Mesenchymal stem cell (in vitro differentiated cells and primary cell): Measurements from ENCODE around the gene MGMT.

Source experiments
- DNase-seq: peaks from one replicate; pipeline ENCODE4 v3.0.0-alpha.2; 2013
- H2AFZ ChIP-seq: one replicate; pipeline ENCODE4 v1.6.1; 2013; ENCODE audit warnings: low read depth, mild to moderate bottlenecking, control low read depth, inconsistent platforms, low read length, moderate library complexity
- H2AK5ac ChIP-seq: 2 replicates; pipeline ENCODE4 v1.6.1; 2013; ENCODE audit warnings: low read length, moderate library complexity, mild to moderate bottlenecking, inconsistent platforms; ENCODE audit not compliant: severe bottlenecking
- H2BK120ac ChIP-seq: one replicate; pipeline ENCODE4 v1.6.1; 2013; ENCODE audit warnings: low read depth, mild to moderate bottlenecking, inconsistent platforms, low read length, moderate library complexity
- H2BK12ac ChIP-seq, 2 experiments: one replicate each; pipeline ENCODE4 v1.6.1; 2013; ENCODE audit warnings: inconsistent platforms in 2 of 2, low read length in 2 of 2, mild to moderate bottlenecking in 2 of 2, moderate library complexity in 2 of 2, control low read depth in 1 of 2
- H2BK15ac ChIP-seq: one replicate; pipeline ENCODE4 v1.6.1; 2013; ENCODE audit warnings: mild to moderate bottlenecking, low read depth, inconsistent platforms; ENCODE audit not compliant: poor library complexity, severe bottlenecking
- H2BK5ac ChIP-seq: 2 replicates; pipeline ENCODE4 v1.6.1; 2013; ENCODE audit warnings: low read depth, mild to moderate bottlenecking, low read length, control low read depth, inconsistent platforms; ENCODE audit not compliant: poor library complexity, severe bottlenecking
- H3K14ac ChIP-seq, 2 experiments: one replicate each; pipeline ENCODE4 v1.6.1; 2013; ENCODE audit warnings: inconsistent platforms in 2 of 2, low read length in 2 of 2, control low read depth in 1 of 2, mild to moderate bottlenecking in 1 of 2, moderate library complexity in 1 of 2
- H3K18ac ChIP-seq, 2 experiments: one replicate each; pipeline ENCODE4 v1.6.1; 2013; ENCODE audit warnings: inconsistent platforms in 2 of 2, low read length in 2 of 2, control low read depth in 1 of 2, low read depth in 1 of 2, mild to moderate bottlenecking in 1 of 2
- H3K23ac ChIP-seq, 2 experiments: one replicate each; pipeline ENCODE4 v1.6.1; 2013; ENCODE audit warnings: inconsistent platforms in 2 of 2, low read length in 2 of 2, mild to moderate bottlenecking in 2 of 2, moderate library complexity in 2 of 2, control low read depth in 1 of 2
- H3K27ac ChIP-seq: 2 replicates; pipeline ENCODE4 v1.5.1; 2013; ENCODE audit warnings: mild to moderate bottlenecking, moderate library complexity, low read length, control low read depth, inconsistent platforms; ENCODE audit not compliant: poor library complexity, severe bottlenecking
- H3K27me3 ChIP-seq, 2 experiments: 2 replicates each; pipeline versions ENCODE4 v1.6.1 to v1.7.0; 2013; ENCODE audit warnings: low read length in 2 of 2, mild to moderate bottlenecking in 2 of 2, moderate library complexity in 2 of 2, control low read depth in 1 of 2, inconsistent platforms in 1 of 2; ENCODE audit not compliant: control insufficient read depth in 1 of 2, insufficient read depth in 1 of 2
- H3K36me3 ChIP-seq, 2 experiments: 2 replicates each; pipeline versions ENCODE4 v1.6.1 to v1.7.0; 2013; ENCODE audit warnings: low read length in 2 of 2, control low read depth in 1 of 2, inconsistent platforms in 1 of 2, low read depth in 1 of 2, mild to moderate bottlenecking in 1 of 2; ENCODE audit not compliant: insufficient read depth in 2 of 2, control insufficient read depth in 1 of 2
- H3K4ac ChIP-seq, 2 experiments: one replicate each; pipeline ENCODE4 v1.6.1; 2013; ENCODE audit warnings: inconsistent platforms in 2 of 2, low read length in 2 of 2, mild to moderate bottlenecking in 2 of 2, moderate library complexity in 2 of 2, control low read depth in 1 of 2, low read depth in 1 of 2
- H3K4me1 ChIP-seq: 2 replicates; pipeline ENCODE4 v1.6.1; 2013; ENCODE audit warnings: low read depth, low read length, control low read depth; ENCODE audit not compliant: control insufficient read depth, insufficient read depth
- H3K4me2 ChIP-seq: 2 replicates; pipeline ENCODE4 v1.6.1; 2013; ENCODE audit warnings: low read length, mild to moderate bottlenecking, inconsistent platforms; ENCODE audit not compliant: poor library complexity, severe bottlenecking
- H3K4me3 ChIP-seq, 2 experiments: 2 replicates each; pipeline versions ENCODE4 v1.5.1 to v1.7.0; 2013; ENCODE audit warnings: low read length in 2 of 2, mild to moderate bottlenecking in 2 of 2, control low read depth in 1 of 2, low read depth in 1 of 2; ENCODE audit not compliant: insufficient read depth in 1 of 2
- H3K79me1 ChIP-seq: replicated peaks from 2 replicates; pipeline ENCODE4 v1.6.1; 2013; ENCODE audit warnings: mild to moderate bottlenecking, control low read depth, low read length, inconsistent platforms; ENCODE audit not compliant: poor library complexity, severe bottlenecking
- H3K9ac ChIP-seq: 2 replicates; pipeline ENCODE4 v1.7.0; 2013; ENCODE audit warnings: mild to moderate bottlenecking, low read length, moderate library complexity
- H3K9me3 ChIP-seq: 2 replicates; pipeline ENCODE4 v1.7.0; 2013; ENCODE audit warnings: mild to moderate bottlenecking, low read length; ENCODE audit not compliant: control insufficient read depth
- H4K8ac ChIP-seq: one replicate; pipeline ENCODE4 v1.6.1; 2013; ENCODE audit warnings: inconsistent platforms, mild to moderate bottlenecking, low read length, moderate library complexity
- H4K91ac ChIP-seq: one replicate; pipeline ENCODE4 v1.6.1; 2013; ENCODE audit warnings: mild to moderate bottlenecking, low read length, inconsistent platforms
- WGBS: methylation state at CpG from one replicate; pipeline ENCODE4 v1.1.7; 2013; ENCODE audit warnings: mixed read lengths; 5-methylcytosine and 5-hydroxymethylcytosine counted together

Gene MGMT

DNA sequence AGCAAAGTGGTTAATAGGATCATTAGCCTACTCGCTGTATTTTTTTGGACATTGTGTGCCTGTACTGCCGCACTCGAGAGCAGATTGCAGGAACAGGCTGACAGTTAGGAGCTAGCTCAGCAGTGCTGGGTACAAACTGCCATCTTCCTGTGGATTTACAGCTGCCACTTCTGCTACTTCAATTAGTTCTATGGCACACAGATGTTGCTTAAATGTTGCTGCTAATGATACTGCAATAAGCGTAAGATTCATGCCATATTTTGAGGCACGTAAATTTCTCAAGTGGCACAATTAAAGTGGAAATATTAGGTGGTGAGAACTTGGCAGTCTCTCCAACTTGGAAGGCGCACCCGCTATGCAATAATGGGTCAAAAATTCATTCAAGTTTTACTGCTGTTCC, 325.1 kb downstream of the MGMT start:
- H2BK5ac ChIP-seq: no peak overlapping the region
- H2AK5ac ChIP-seq: no peak overlapping the region
- no peak overlapping the region for H3K9ac ChIP-seq
- no peak overlapping the region for H3K18ac ChIP-seq
- H3K27ac ChIP-seq: no peak overlapping the region
- H2BK120ac ChIP-seq: no peak overlapping the region
- H2BK15ac ChIP-seq: no peak overlapping the region
- H3K14ac ChIP-seq: no peak overlapping the region
- no peak for DNase-seq
- no peaks in the 10 kb centered on the region for H3K4me1 ChIP-seq
- WGBS: 89% methylated on average over 7 of the region's 7 CpGs
- no peak overlapping the region for H3K4me3 ChIP-seq
- H3K36me3 ChIP-seq: no peaks in the 10 kb centered on the region
- no peak overlapping the region for H3K4me2 ChIP-seq
- H4K91ac ChIP-seq: no peak overlapping the region
- no peaks in the 10 kb centered on the region for H3K27me3 ChIP-seq
- H3K9me3 ChIP-seq: no peaks in the 10 kb centered on the region
- H4K8ac ChIP-seq: no peak overlapping the region
- no peak overlapping the region for H3K4ac ChIP-seq
- H2BK12ac ChIP-seq: no peak overlapping the region
- H3K23ac ChIP-seq: no peak overlapping the region
- no peaks in the 10 kb centered on the region for H3K79me1 ChIP-seq
- no peak overlapping the region for H2AFZ ChIP-seq

DNA sequence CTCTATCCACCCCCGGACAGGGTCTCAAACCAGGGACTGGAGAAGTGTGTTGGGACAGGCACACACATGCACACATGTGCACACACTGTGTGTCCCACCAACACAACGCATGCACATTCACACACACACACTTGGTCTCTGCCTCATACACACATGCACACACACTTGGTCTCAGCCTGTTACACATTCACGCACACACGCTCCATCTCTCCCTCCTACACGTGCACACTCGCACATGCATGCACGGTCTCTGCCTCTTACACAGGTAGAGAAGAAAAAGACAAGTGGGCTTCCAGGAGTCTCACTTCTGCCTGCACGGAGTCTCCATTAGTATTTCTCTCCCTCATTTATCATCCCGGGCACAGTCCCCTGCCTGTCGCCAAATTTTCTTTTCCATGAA, 325.8 kb downstream of the MGMT start:
- Histone ChIP-seq H3K36me3 (no peaks in the 10 kb centered on the region), H3K79me1 (no peaks in the 10 kb centered on the region), H3K4me2 (no peak overlapping the region), H2BK5ac (no peak overlapping the region), H3K4me1 (no peaks in the 10 kb centered on the region), H3K4me3 (no peak overlapping the region), H3K27me3 (no peaks in the 10 kb centered on the region), H3K27ac (no peak overlapping the region), H2AK5ac (no peak overlapping the region), H2BK15ac (no peak overlapping the region), H2AFZ (no peak overlapping the region), H4K8ac (no peak overlapping the region), H2BK12ac (no peak overlapping the region), H2BK120ac (no peak overlapping the region), H3K23ac (no peak overlapping the region), H3K9me3 (no peaks in the 10 kb centered on the region), H3K14ac (no peak overlapping the region), H3K4ac (no peak overlapping the region), H3K18ac (no peak overlapping the region), H4K91ac (no peak overlapping the region), H3K9ac (no peak overlapping the region)
- 95% methylated on average over 10 of the region's 10 CpGs for WGBS
- no peak for DNase-seq

DNA sequence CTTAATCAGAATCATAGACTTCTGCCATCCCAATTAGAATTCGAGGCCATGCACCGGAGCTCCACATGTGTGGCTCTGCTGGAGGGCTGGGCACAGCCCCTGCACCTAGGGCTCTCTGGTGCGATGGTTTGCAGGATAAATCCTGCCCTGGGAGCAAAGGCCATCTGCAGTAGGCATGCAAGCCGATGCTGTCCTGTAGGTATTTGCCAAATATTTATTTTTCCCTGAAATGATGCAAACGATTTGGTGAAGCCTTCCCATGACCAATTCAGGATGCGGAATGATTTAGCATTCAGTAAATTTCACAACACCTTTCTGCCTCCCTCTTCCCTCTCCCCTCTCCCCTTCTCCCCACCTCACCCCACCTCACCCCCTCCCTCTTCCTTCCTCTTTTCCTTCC, 326.4 kb downstream of the MGMT start:
- Histone ChIP-seq H3K9ac (no peak overlapping the region), H3K27me3 (no peaks in the 10 kb centered on the region), H2AK5ac (no peak overlapping the region), H2AFZ (no peak overlapping the region), H2BK120ac (no peak overlapping the region), H3K36me3 (no peaks in the 10 kb centered on the region), H2BK15ac (no peak overlapping the region), H3K9me3 (peaks cover 6% of the 10 kb centered on the region), H3K14ac (no peak overlapping the region), H3K18ac (no peak overlapping the region), H3K23ac (no peak overlapping the region), H3K79me1 (no peaks in the 10 kb centered on the region), H3K27ac (no peak overlapping the region), H4K91ac (no peak overlapping the region), H2BK5ac (no peak overlapping the region), H3K4me3 (no peak overlapping the region), H3K4me1 (no peaks in the 10 kb centered on the region), H2BK12ac (no peak overlapping the region), H3K4ac (no peak overlapping the region), H4K8ac (no peak overlapping the region), H3K4me2 (no peak overlapping the region)
- DNase-seq: no peak
- 86% methylated on average over 6 of the region's 6 CpGs for WGBS

DNA sequence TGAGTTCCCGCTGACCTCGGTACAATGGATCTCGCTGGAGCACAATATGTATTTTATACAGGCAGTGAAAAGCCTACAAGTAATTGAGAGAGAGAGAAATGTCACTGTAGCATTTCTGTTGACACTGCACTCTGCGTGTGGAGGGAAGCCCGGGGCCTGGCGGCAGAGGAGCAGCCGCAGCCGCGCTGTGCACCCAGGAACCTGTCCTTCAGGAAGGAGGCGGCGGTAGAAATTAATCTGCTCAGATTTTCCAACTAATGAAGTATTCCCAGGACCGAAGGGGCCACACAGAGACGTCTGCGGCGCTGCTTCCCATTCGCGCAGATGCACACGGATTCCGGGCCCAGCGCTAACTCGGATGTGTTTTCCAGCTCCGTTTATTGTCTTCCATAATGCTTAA, 327.0 kb downstream of the MGMT start:
- H3K4me2 ChIP-seq: no peak overlapping the region
- H3K27ac ChIP-seq: no peak overlapping the region
- no peaks in the 10 kb centered on the region for H3K27me3 ChIP-seq
- H3K4ac ChIP-seq: no peak overlapping the region
- no peak overlapping the region for H2BK12ac ChIP-seq
- no peak overlapping the region for H3K14ac ChIP-seq
- no peaks in the 10 kb centered on the region for H3K4me1 ChIP-seq
- WGBS: 98% methylated on average over 19 of the region's 22 CpGs
- H3K9ac ChIP-seq: no peak overlapping the region
- DNase-seq: no peak
- no peak overlapping the region for H2AFZ ChIP-seq
- no peak overlapping the region for H2BK5ac ChIP-seq
- no peak overlapping the region for H2BK120ac ChIP-seq
- H3K18ac ChIP-seq: no peak overlapping the region
- H3K9me3 ChIP-seq: peaks cover 11% of the 10 kb centered on the region
- no peak overlapping the region for H2BK15ac ChIP-seq
- H4K8ac ChIP-seq: no peak overlapping the region
- no peaks in the 10 kb centered on the region for H3K36me3 ChIP-seq
- no peak overlapping the region for H4K91ac ChIP-seq
- H3K4me3 ChIP-seq: no peak overlapping the region
- H3K79me1 ChIP-seq: no peaks in the 10 kb centered on the region
- H3K23ac ChIP-seq: no peak overlapping the region
- H2AK5ac ChIP-seq: no peak overlapping the region
